Testis (tissue), 3 donors: ENCODE results near the gene NEUROD1. TPM values are rescaled to one million over a fixed set of nuclear protein-coding genes. Genes with fewer than 3 reads are reported as not detected.

Experiments
- DNase-seq: peaks from one replicate; pipeline ENCODE4 v3.0.0-alpha.2; 2019
- H3K27ac ChIP-seq, 2 donors: fragments of 200-600 bp; sonication (generic); one replicate each; pipeline ENCODE4 v1.5.1; 2019
- H3K27me3 ChIP-seq: fragments of 200-600 bp; sonication (generic); one replicate; pipeline ENCODE4 v1.5.1; 2019
- H3K36me3 ChIP-seq: fragments of 200-600 bp; sonication (generic); one replicate; pipeline ENCODE4 v1.5.1; 2017; ENCODE audit warnings: low read depth; ENCODE audit errors: missing control alignments
- H3K4me1 ChIP-seq: fragments of 200-600 bp; sonication (generic); one replicate; pipeline ENCODE4 v1.5.1; 2019
- H3K4me3 ChIP-seq, 2 donors: fragments of 200-600 bp; sonication (generic); one replicate each; pipeline ENCODE4 v1.5.1; 2017 to 2019
- H3K9me3 ChIP-seq: fragments of 200-600 bp; sonication (generic); one replicate; pipeline ENCODE4 v1.5.1; 2017
- CTCF ChIP-seq, 3 experiments: fragments of 450-650 bp in 2 of 3; fragments of 200-600 bp in 1 of 3; sonication (generic) in 1 of 3; IDR thresholded peaks; one replicate each; pipeline ENCODE4 v1.5.1; 2016 to 2019; ENCODE audit warnings: antibody characterized with exemption in 3 of 3, mild to moderate bottlenecking in 2 of 3, moderate library complexity in 1 of 3
- POLR2A ChIP-seq: fragments of 450-650 bp; IDR thresholded peaks from one replicate; pipeline ENCODE4 v1.6.1; 2017; ENCODE audit warnings: antibody characterized with exemption, mild to moderate bottlenecking, moderate library complexity
- WGBS, 2 donors: methylation state at CpG; one replicate each; pipeline ENCODE4 v1.1.5; 2018; 5-methylcytosine and 5-hydroxymethylcytosine counted together
- intact Hi-C: fragments of 100-400 bp; cut with DNase I; formaldehyde crosslinking; loops from one replicate; pipeline ENCODE4 v1.15.1; 2023; ENCODE audit warnings: low total_unique reads
- polyA plus RNA-seq: library from polyadenylated mRNA; stranded (reverse); fragments of 350-450 nt; fragmentation: Illumina TruSeq; extraction: RNeasy Lipid Tissue Mini Kit (QIAGEN cat#74804); gene quantifications from one replicate; pipeline ENCODE4 v1.2.3, GENCODE V29; 2014; ENCODE audit warnings: low read depth, low replicate concordance; ENCODE audit not compliant: insufficient read depth
- total RNA-seq, 2 donors: library from RNA; depleted of rRNA; stranded (reverse); fragments of >200 nt; gene quantifications; one replicate each; pipeline ENCODE4 v1.2.3, GENCODE V29; 2016

Gene NEUROD1
- total and polyA plus RNA-seq, 3 donors from 2014 or later, result 0.19 to 0.62 (median 0.55) TPM

DNA sequence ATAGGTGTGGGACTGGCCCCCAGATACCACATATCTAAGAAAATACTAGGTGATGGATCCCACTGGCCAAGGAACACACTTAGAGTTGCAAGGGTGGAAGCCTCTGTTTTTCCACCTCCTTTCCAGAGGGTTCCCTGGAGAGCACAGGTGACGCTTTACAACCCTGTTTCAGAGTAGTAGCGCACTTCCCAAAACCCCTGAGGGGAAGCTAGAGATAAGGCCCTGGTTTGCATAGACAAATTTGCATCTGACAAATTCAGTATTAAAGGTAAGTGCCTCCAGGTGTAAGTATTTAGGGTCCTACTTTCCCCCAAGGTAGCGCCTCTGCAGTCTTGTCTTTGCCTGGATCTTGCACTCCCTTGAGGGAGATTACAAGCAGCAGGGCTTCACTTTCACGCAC is 22.9 kb downstream of the NEUROD1 start:
- no peaks in the 10 kb centered on the region for H3K27me3 ChIP-seq
- intact Hi-C loops, result no loop called here
- TF ChIP-seq POLR2A (no peak), CTCF (IDR thresholded peaks at IDR 0.05) (no peak)
- H3K9me3 ChIP-seq, result no peaks in the 10 kb centered on the region
- peak overlapping the region; percentile 40 to 62 for H3K4me3 ChIP-seq
- H3K36me3 ChIP-seq, result no peaks in the 10 kb centered on the region
- no peak for DNase-seq
- H3K27ac ChIP-seq, result no peak overlapping the region
- H3K4me1 ChIP-seq, result peaks cover 9% of the 10 kb centered on the region
- 47 to 70% methylated on average over 4 of the region's 4 CpGs for WGBS, 2 donors

- 4 to 6% methylated on average over 33 to 70 of the region's 70 CpGs for WGBS, 2 donors
These were observed 23.6 kb downstream of the NEUROD1 start, which contains the start of gene CERKL for GRCh38 chr2:181656450-181657291. Gene CERKL (minus strand): TSS chr2:181657105. CDS start chr2:181657006, 99 bp downstream.

GRCh38 chr2:181655519-181655918 is 24.8 kb downstream of the NEUROD1 start:
- no peak for DNase-seq
- Histone ChIP-seq H3K9me3 (no peaks in the 10 kb centered on the region), H3K4me1 (peaks cover 9% of the 10 kb centered on the region), H3K4me3 (no peak overlapping the region), H3K27me3 (no peaks in the 10 kb centered on the region), H3K27ac (no peak overlapping the region), H3K36me3 (no peaks in the 10 kb centered on the region)
- intact Hi-C loops, result no loop called here
- TF ChIP-seq POLR2A (no peak), CTCF (IDR thresholded peaks at IDR 0.05) (no peak)
- 45 to 59% methylated on average over 7 of the region's 7 CpGs for WGBS, 2 donors

More at GRCh38 chr2:181656450-181657291, 23.6 kb downstream of the NEUROD1 start, which contains the start of gene CERKL:
- intact Hi-C loops, result no loop called here
- Histone ChIP-seq H3K36me3 (no peaks in the 10 kb centered on the region), H3K9me3 (no peaks in the 10 kb centered on the region), H3K4me3 (peak within 1 kb of the TSS; percentile 40 to 62), H3K27me3 (no peaks in the 10 kb centered on the region), H3K27ac (no peak within 1 kb of the TSS), H3K4me1 (peaks cover 9% of the 10 kb centered on the region)
- TF ChIP-seq CTCF (IDR thresholded peaks at IDR 0.05) (no peak), POLR2A (no peak)
- peak; percentile 54 for DNase-seq

DNA sequence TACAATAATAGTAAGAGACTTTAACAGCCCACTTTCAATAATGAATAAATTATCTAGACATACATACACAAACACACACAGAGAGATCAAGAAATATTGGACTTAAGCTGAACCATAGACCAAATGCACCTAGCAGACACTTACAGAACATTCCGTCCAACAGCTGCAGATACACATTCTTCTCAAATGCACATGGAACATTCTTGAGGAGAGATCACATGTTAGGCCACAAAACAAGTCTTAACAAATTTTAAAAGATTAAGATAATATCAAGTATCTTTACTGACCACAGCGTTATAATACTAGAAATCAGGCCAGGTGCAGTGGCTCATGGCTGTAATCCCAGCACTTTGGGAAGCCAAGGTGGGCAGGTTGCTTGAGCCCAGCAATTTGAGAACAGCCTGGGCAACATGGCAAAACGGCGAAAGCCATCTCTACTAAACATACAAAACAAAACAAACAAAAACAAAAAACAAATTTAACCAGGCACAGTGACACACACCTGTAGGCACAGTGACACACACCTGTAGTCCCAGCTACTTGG is 30.8 kb downstream of the NEUROD1 start:
- Histone ChIP-seq H3K36me3 (no peaks in the 10 kb centered on the region), H3K27ac (no peak overlapping the region), H3K4me3 (no peak overlapping the region), H3K4me1 (no peaks in the 10 kb centered on the region), H3K9me3 (no peaks in the 10 kb centered on the region), H3K27me3 (no peaks in the 10 kb centered on the region)
- no peak for DNase-seq
- no peak for TF ChIP-seq CTCF (IDR thresholded peaks at IDR 0.05)
- TF ChIP-seq POLR2A, result no peak
- intact Hi-C loops, result no loop called here
- WGBS, 2 donors, result 88 to 90% methylated on average over 4 of the region's 4 CpGs
